Immature natural killer cell (primary cell): ENCODE data around the gene AMBP. TPM values are rescaled to one million over a fixed set of nuclear protein-coding genes. Genes with fewer than 3 reads are reported as not detected.
A peak's percentile ranks its signal among the peaks of the same experiment; 100 is the strongest.

Source experiments
- DNase-seq, 3 donors: peaks; one replicate each; pipeline ENCODE4 v3.0.0; 2022; ENCODE audit warnings: mixed read lengths in 1 of 3
- H3K27ac Mint-ChIP-seq, 6 donors: one replicate each; pipeline ENCODE4 v1.8.0; 2020; ENCODE audit warnings: mixed read lengths in 6 of 6, mild to moderate bottlenecking in 5 of 6, inconsistent platforms in 4 of 6, moderate library complexity in 3 of 6
- H3K27me3 Mint-ChIP-seq, 3 donors: one replicate each; pipeline ENCODE4 v1.8.0; 2020 to 2021; ENCODE audit warnings: low read depth in 3 of 3, mild to moderate bottlenecking in 3 of 3, mixed read lengths in 3 of 3, moderate library complexity in 3 of 3, inconsistent platforms in 1 of 3
- H3K36me3 Mint-ChIP-seq, 3 donors: one replicate each; pipeline ENCODE4 v1.8.0; 2020; ENCODE audit warnings: mixed read lengths in 3 of 3, inconsistent platforms in 2 of 3, mild to moderate bottlenecking in 2 of 3
- H3K4me1 Mint-ChIP-seq, 2 donors: one replicate each; pipeline ENCODE4 v1.8.0; 2020; ENCODE audit warnings: inconsistent platforms in 2 of 2, mild to moderate bottlenecking in 2 of 2, mixed read lengths in 2 of 2, moderate library complexity in 1 of 2
- H3K4me3 Mint-ChIP-seq, 5 donors: one replicate each; pipeline ENCODE4 v1.8.0; 2020; ENCODE audit warnings: mild to moderate bottlenecking in 5 of 5, mixed read lengths in 5 of 5, inconsistent platforms in 3 of 5, moderate library complexity in 3 of 5
- H3K9me3 Mint-ChIP-seq, 6 donors: one replicate each; pipeline ENCODE4 v1.8.0; 2020; ENCODE audit warnings: mild to moderate bottlenecking in 6 of 6, mixed read lengths in 6 of 6, inconsistent platforms in 4 of 6, moderate library complexity in 3 of 6
- polyA plus RNA-seq, 3 donors: library from polyadenylated mRNA; unstranded; fragments of 300-500 nt; fragmentation: Illumina TruSeq; gene quantifications; one replicate each; pipeline ENCODE4 v1.2.3, GENCODE V29; 2021

AMBP gene
- polyA plus RNA-seq, 3 donors from 2014 or later: not detected

DNA sequence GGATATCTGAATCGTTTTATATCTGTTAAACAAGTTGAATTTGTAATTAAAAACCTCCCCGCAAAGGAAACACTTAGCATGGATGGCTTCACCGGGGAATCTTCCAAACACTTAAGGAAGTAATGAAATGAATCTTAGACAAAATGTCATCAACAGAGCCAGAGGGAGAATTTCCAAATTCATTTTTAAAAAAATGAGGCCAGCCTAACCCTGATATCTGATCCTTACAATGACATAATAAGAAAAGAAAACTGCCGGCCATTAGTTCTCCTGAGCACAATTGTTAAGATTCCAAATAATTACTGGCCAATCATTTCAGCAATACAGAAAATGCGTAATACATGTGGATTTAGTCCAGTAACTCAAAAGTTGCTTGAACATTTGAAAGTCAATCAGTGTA lies 27.1 kb upstream of the AMBP start:
- H3K4me1 Mint-ChIP-seq: no peaks in the 10 kb centered on the region
- no peak overlapping the region for H3K27ac Mint-ChIP-seq
- no peak overlapping the region for H3K4me3 Mint-ChIP-seq
- H3K27me3 Mint-ChIP-seq: peaks cover 2 to 13% (median 5%) of the 10 kb centered on the region in 3 donors
- H3K9me3 Mint-ChIP-seq: peaks cover 0 to 6% (median under 1%) of the 10 kb centered on the region in 6 donors
- DNase-seq: no peak
- H3K36me3 Mint-ChIP-seq: peaks cover 0 to 4% (median 0%) of the 10 kb centered on the region in 3 donors

DNA sequence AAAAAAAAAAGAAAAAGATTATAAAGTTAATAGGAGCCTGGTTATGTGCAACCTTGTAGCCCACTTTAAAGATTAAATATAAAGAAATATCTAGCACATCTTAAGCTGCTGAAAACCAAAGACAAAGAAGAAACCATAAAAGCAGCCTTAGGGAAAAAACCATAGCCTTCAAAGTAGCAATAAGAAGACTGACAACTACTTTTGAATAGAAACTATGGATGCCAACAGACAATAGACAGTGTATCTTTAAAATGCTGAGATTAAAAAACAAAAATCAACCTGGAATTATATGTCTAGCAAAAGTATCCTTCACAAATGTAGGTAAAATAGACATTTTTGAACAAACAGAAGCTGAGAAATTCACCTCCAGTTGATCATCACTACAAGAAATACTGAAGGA lies 24.4 kb upstream of the AMBP start:
- peaks cover 3 to 6% of the 10 kb centered on the region in 2 donors for H3K4me1 Mint-ChIP-seq

DNA sequence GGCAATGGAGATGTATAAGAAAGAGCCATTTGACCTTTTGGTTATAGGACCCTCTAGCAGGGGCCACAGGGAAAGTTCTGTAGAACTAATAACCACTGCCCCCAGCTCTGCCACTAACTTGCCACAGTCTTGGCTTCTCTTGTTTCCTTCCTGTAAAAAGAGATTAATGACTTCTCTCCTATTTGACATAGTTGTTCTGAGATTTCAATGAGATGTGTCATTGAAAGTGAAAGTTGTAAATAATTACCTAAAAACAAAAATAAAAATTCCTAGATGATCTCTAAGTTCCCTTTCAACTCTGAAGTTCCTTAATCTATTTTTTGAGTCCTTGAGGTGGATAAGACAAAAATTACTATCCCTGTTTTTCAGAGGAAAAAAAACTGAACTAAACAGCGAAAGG lies 22.4 kb upstream of the AMBP start:
- Mint-ChIP-seq H3K27me3 (peaks cover 7 to 27% (median 11%) of the 10 kb centered on the region in 3 donors), H3K36me3 (peaks cover 0 to 4% (median 0%) of the 10 kb centered on the region in 3 donors), H3K4me1 (peaks cover 5 to 7% of the 10 kb centered on the region in 2 donors), H3K27ac (no peak overlapping the region), H3K9me3 (peaks cover 0 to 6% (median under 1%) of the 10 kb centered on the region in 6 donors), H3K4me3 (peak overlapping the region in 1 of 5 donors; percentile 15)
- DNase-seq: no peak

More for the DNA sequence above, 24.4 kb upstream of the AMBP start:
- Mint-ChIP-seq H3K27ac (no peak overlapping the region), H3K4me3 (no peak overlapping the region), H3K9me3 (peaks cover 0 to 6% (median under 1%) of the 10 kb centered on the region in 6 donors), H3K27me3 (peaks cover 7 to 19% (median 8%) of the 10 kb centered on the region in 3 donors), H3K36me3 (peaks cover 0 to 4% (median 0%) of the 10 kb centered on the region in 3 donors)
- DNase-seq: no peak

DNA sequence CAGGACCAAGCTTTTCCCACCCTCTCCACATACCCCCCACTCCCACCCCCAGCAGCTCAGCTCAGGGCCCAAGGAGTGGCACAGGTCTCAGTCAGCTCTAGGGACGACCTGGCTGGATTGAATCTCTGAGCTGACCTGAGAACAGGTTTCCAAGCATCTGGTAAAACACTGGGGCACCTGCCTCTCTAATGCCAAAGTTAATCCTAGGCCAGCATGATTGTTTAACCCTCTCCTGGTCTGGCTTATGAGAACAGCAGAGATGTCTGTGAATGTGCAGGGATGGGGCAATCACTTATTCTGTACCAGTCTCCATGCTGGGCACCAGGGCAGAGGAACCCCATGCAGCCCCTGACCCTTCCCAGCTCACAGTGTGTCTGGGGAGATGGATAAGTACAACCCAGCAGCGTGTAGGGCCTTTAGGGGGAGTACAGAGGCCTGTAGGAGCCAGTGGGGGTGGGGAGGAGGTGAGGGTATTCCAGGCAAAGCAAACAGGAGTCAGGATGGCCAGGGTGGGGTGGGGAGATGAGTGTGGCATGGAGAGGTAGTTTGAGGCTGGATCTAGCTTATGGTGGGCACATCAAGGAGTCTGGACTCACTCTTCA lies 21.7 kb upstream of the AMBP start:
- peaks cover 0 to 4% (median 0%) of the 10 kb centered on the region in 3 donors for H3K36me3 Mint-ChIP-seq
- DNase-seq: no peak
- peaks cover 5 to 7% of the 10 kb centered on the region in 2 donors for H3K4me1 Mint-ChIP-seq
- no peak overlapping the region for H3K4me3 Mint-ChIP-seq
- H3K27ac Mint-ChIP-seq: no peak overlapping the region
- peaks cover 9 to 29% (median 11%) of the 10 kb centered on the region in 3 donors for H3K27me3 Mint-ChIP-seq
- peaks cover 0 to 6% (median under 1%) of the 10 kb centered on the region in 6 donors for H3K9me3 Mint-ChIP-seq

DNA sequence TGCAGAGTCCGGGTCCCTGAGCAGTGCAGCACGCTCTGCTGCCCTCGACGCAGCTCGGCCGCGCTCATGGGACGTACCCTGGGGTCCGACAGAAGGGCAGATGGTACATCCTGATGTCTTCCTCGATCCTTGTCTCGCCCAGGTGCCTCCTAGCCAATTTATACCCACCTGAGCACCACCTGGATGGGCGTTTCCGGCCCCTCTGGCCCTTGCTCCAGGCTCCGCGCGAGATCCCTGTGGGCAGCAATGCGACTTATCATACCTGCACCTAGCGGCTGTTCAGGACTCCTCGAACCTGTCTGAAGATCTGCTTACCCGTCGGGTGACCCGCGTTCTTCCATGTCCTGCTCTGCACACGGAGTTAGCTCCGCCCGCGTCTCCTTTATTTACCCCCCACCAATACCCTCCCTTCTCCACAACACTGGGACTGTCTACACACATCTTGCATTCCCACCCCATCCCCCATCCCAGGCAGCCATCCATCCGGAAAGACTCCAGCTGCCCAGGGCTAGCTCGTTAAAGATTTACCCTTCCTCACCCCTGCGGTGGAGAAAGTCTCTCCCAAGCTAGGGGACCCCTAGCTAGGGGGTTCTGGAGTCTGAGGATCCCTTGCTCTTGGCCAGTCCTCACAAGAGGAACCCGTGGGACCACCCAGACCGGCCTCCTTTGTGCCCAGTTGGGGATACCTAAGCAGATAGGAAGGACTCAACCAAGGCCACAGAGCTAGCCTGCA lies 21.0 kb upstream of the AMBP start, which contains the start of gene KIF12:
KIF12 (minus strand) TSS at position 357 of the 733 bp plus-strand sequence; CDS start at position 341, 16 bp downstream.
- DNase-seq: no peak
- Mint-ChIP-seq H3K4me1 (peaks cover 5 to 7% of the 10 kb centered on the region in 2 donors), H3K36me3 (peaks cover 0 to 4% (median 0%) of the 10 kb centered on the region in 3 donors), H3K4me3 (peak within 1 kb of the TSS; percentile 25 to 61 (median 40)), H3K27ac (no peak within 1 kb of the TSS), H3K27me3 (peaks cover 9 to 30% (median 11%) of the 10 kb centered on the region in 3 donors), H3K9me3 (peaks cover 0 to 6% (median under 1%) of the 10 kb centered on the region in 6 donors)

- DNase-seq: peak in 1 of 3 donors; percentile 7
- H3K4me3 Mint-ChIP-seq: peak overlapping the region in 4 of 5 donors; percentile 63 to 75 (median 69)
- H3K27me3 Mint-ChIP-seq: peaks cover 9 to 27% (median 11%) of the 10 kb centered on the region in 3 donors
- H3K4me1 Mint-ChIP-seq: peaks cover 5 to 7% of the 10 kb centered on the region in 2 donors
- H3K9me3 Mint-ChIP-seq: peaks cover 0 to 6% (median under 1%) of the 10 kb centered on the region in 6 donors
- H3K36me3 Mint-ChIP-seq: peaks cover 0 to 4% (median 0%) of the 10 kb centered on the region in 3 donors
- H3K27ac Mint-ChIP-seq: no peak overlapping the region
These were observed 20.2 kb upstream of the AMBP start for GRCh38 chr9:114098021-114098935.

DNA sequence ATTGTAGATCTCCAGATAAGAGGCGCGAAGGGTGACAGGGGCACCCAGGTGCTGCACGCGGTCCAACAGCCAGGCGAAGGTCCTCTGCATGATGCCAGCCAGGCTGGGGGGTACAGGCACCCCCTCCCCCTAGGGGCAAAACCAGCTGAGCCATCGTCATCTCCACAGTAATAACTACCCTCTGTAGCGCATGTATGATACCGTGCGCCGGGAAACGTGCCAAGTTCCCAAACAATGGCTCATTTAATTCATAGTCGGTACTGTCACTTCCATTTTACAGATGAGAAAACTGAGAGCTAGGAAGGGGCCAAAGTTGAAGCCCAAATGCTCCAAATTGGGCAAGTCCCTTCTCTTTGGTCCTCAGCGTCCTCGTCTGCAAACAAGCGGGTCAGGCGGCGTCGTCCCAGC lies 19.5 kb upstream of the AMBP start:
- Mint-ChIP-seq H3K27ac (no peak overlapping the region), H3K36me3 (peaks cover 0 to 4% (median 0%) of the 10 kb centered on the region in 3 donors)

GRCh38 chr9:114096866-114097612 lies 18.9 kb upstream of the AMBP start:
- Mint-ChIP-seq H3K4me1 (peaks cover 5 to 7% of the 10 kb centered on the region in 2 donors), H3K27me3 (peaks cover 8 to 21% (median 9%) of the 10 kb centered on the region in 3 donors), H3K9me3 (peaks cover 0 to 5% (median under 1%) of the 10 kb centered on the region in 6 donors), H3K36me3 (peaks cover 0 to 4% (median 0%) of the 10 kb centered on the region in 3 donors), H3K27ac (no peak overlapping the region), H3K4me3 (peak overlapping the region; percentile 63 to 75 (median 67))
- DNase-seq: no peak

More for the DNA sequence above, 19.5 kb upstream of the AMBP start:
- peaks cover 5 to 7% of the 10 kb centered on the region in 2 donors for H3K4me1 Mint-ChIP-seq
- no peak for DNase-seq
- peaks cover 0 to 6% (median under 1%) of the 10 kb centered on the region in 6 donors for H3K9me3 Mint-ChIP-seq
- peak overlapping the region; percentile 63 to 75 (median 67) for H3K4me3 Mint-ChIP-seq
- H3K27me3 Mint-ChIP-seq: peaks cover 9 to 22% (median 10%) of the 10 kb centered on the region in 3 donors

DNA sequence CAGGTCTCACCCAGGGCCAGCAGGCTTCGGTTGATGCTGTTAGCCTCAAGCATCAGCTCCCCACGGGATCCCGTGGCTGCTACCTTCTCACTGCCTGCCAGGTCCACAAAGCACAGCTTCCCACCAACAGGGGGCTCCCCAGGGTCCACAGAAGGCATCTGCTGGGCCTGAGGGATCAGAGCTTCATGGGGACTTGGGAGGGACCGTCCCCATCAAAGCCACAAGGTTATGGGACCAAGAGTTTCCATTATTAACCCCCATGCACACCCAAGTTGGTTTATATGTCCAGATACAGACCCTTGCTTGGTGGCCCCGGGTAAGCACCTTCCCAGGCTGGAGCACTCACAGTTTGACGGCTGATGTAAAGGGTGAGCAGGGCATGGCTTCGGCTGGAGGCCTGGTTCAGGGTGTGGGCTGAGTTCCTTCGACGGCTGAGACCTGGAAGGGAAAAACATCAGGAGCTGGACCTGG lies 18.0 kb upstream of the AMBP start:
- peaks cover 5 to 19% (median 9%) of the 10 kb centered on the region in 3 donors for H3K27me3 Mint-ChIP-seq
- no peaks in the 10 kb centered on the region for H3K36me3 Mint-ChIP-seq
- peaks cover 5 to 7% of the 10 kb centered on the region in 2 donors for H3K4me1 Mint-ChIP-seq
- no peak overlapping the region for H3K27ac Mint-ChIP-seq
- H3K4me3 Mint-ChIP-seq: peak overlapping the region in 3 of 5 donors; percentile 6 to 60 (median 47)
- H3K9me3 Mint-ChIP-seq: peaks cover 0 to 2% (median 0%) of the 10 kb centered on the region in 6 donors
- no peak for DNase-seq

DNA sequence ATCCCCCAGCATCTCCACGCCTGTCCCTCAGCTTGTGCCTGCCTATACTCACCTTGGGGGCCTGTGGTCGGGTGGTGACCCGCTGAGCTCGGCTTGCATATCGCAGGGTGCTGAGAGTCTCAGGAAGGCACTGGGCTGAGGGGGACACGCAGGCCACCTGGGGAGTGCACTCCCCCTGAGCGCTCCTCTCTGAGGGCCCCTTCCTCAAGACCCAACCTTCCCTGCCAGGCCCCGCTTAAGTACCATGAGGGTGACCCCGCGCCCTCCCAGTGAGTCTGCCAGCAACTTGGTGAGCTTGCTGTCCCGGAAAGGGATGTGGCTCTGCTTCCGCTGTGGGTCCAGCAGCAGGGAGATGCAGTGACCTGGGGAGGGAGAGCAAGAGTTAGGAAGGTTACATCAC lies 16.9 kb upstream of the AMBP start:
- H3K9me3 Mint-ChIP-seq: no peaks in the 10 kb centered on the region
- peaks cover 5 to 14% (median 9%) of the 10 kb centered on the region in 3 donors for H3K27me3 Mint-ChIP-seq
- H3K36me3 Mint-ChIP-seq: no peaks in the 10 kb centered on the region
- H3K4me3 Mint-ChIP-seq: no peak overlapping the region
- H3K27ac Mint-ChIP-seq: no peak overlapping the region
- no peak for DNase-seq
- peaks cover 5 to 7% of the 10 kb centered on the region in 2 donors for H3K4me1 Mint-ChIP-seq

- no peak for DNase-seq
- H3K9me3 Mint-ChIP-seq: no peaks in the 10 kb centered on the region
- peaks cover 4 to 14% (median 7%) of the 10 kb centered on the region in 3 donors for H3K27me3 Mint-ChIP-seq
- H3K36me3 Mint-ChIP-seq: no peaks in the 10 kb centered on the region
- peaks cover 5% of the 10 kb centered on the region in 2 donors for H3K4me1 Mint-ChIP-seq
- H3K4me3 Mint-ChIP-seq: no peak overlapping the region
- H3K27ac Mint-ChIP-seq: no peak overlapping the region
These were observed 15.8 kb upstream of the AMBP start for GRCh38 chr9:114093761-114094505.

- peaks cover 4 to 5% of the 10 kb centered on the region in 2 donors for H3K4me1 Mint-ChIP-seq
These were observed 15.0 kb upstream of the AMBP start for GRCh38 chr9:114093031-114093471.

More at GRCh38 chr9:114093031-114093471, 15.0 kb upstream of the AMBP start:
- H3K4me3 Mint-ChIP-seq: no peak overlapping the region
- peaks cover 4 to 14% (median 9%) of the 10 kb centered on the region in 3 donors for H3K27me3 Mint-ChIP-seq
- H3K27ac Mint-ChIP-seq: no peak overlapping the region
- DNase-seq: no peak
- H3K36me3 Mint-ChIP-seq: no peaks in the 10 kb centered on the region
- H3K9me3 Mint-ChIP-seq: no peaks in the 10 kb centered on the region
